Chondrocyte (in vitro differentiated cells): ENCODE data around the gene ACSF2. TPM values are rescaled to one million over a fixed set of nuclear protein-coding genes. Genes with fewer than 3 reads are reported as not detected.

Experiments used
- DNase-seq: peaks from one replicate; pipeline ENCODE4 v3.0.0; 2021; ENCODE audit warnings: mixed read lengths, low spot score
- H3K27ac Mint-ChIP-seq: one replicate; pipeline ENCODE4 v1.8.0; 2021; ENCODE audit warnings: mild to moderate bottlenecking, moderate library complexity, mixed read lengths; ENCODE audit not compliant: unreplicated experiment
- H3K27me3 Mint-ChIP-seq: 2 replicates; pipeline ENCODE4 v1.8.0; 2021; ENCODE audit warnings: low read depth, mixed read lengths
- H3K36me3 Mint-ChIP-seq: 2 replicates; pipeline ENCODE4 v1.8.0; 2021; ENCODE audit warnings: low read depth, mixed read lengths
- H3K4me1 Mint-ChIP-seq: 2 replicates; pipeline ENCODE4 v1.8.0; 2021; ENCODE audit warnings: low read depth, mild to moderate bottlenecking, mixed read lengths
- H3K4me3 Mint-ChIP-seq: one replicate; pipeline ENCODE4 v1.8.0; 2021; ENCODE audit warnings: mild to moderate bottlenecking, moderate library complexity, mixed read lengths; ENCODE audit not compliant: unreplicated experiment
- H3K9me3 Mint-ChIP-seq: 2 replicates; pipeline ENCODE4 v1.8.0; 2021; ENCODE audit warnings: low read depth, mixed read lengths
- CTCF ChIP-seq: fragments of 200-600 bp; sonication (generic); IDR thresholded peaks from 2 replicates; pipeline ENCODE4 v1.5.0; 2021; ENCODE audit warnings: antibody characterized with exemption, mild to moderate bottlenecking, moderate library complexity
- total RNA-seq: library from RNA; stranded (reverse); gene quantifications from 3 replicates; pipeline ENCODE4 v1.2.1, GENCODE V29; 2021

Gene ACSF2
- total RNA-seq, 1 donor from 2014 or later, result 17.4 TPM

- no peak for DNase-seq
- Mint-ChIP-seq H3K27ac (no peak overlapping the region), H3K27me3 (no peaks in the 10 kb centered on the region), H3K4me1 (peaks cover 7% of the 10 kb centered on the region), H3K9me3 (no peaks in the 10 kb centered on the region), H3K4me3 (no peak overlapping the region), H3K36me3 (no peaks in the 10 kb centered on the region)
- TF ChIP-seq CTCF, result no peak
These were observed 97.2 kb downstream of the ACSF2 start for GRCh38 chr17:50523208-50523607.

Other genes starting within 250 kb of the ACSF2 start
- 34,852 to 36,120 TPM (median 35,333 TPM) in 3 replicates for gene COL1A1, start 224.6 kb upstream of the ACSF2 start, total RNA-seq
- gene TMEM92, start 151.8 kb upstream of the ACSF2 start, total RNA-seq, result 1.6 to 1.7 TPM (median 1.7 TPM) in 3 replicates
- gene XYLT2, start 80.1 kb upstream of the ACSF2 start, total RNA-seq, result 33.5 to 34.1 TPM (median 33.7 TPM) in 3 replicates
- gene MRPL27, start 53.0 kb upstream of the ACSF2 start, total RNA-seq, result 48.7 to 61.4 TPM (median 49.8 TPM) in 3 replicates
- gene EME1, start 53.0 kb upstream of the ACSF2 start, total RNA-seq, result 1.9 to 6.8 TPM (median 2.5 TPM) in 3 replicates
- 144 to 162 TPM (median 148 TPM) in 3 replicates for gene LRRC59, start 28.7 kb upstream of the ACSF2 start, total RNA-seq
- gene CHAD, start 42.7 kb downstream of the ACSF2 start, total RNA-seq, result 0.12 TPM in 1 of 3 replicates, not detected in the others
- 28.6 to 33.4 TPM (median 29.8 TPM) in 3 replicates for gene RSAD1, start 52.6 kb downstream of the ACSF2 start, total RNA-seq
- gene MYCBPAP, start 82.2 kb downstream of the ACSF2 start, total RNA-seq, result 0.99 to 1.2 TPM (median 1.00 TPM) in 3 replicates
- not detected in 3 replicates for gene EPN3, start 106.5 kb downstream of the ACSF2 start, total RNA-seq
- gene SPATA20, start 121.0 kb downstream of the ACSF2 start, total RNA-seq, result 51.0 to 60.1 TPM (median 51.8 TPM) in 3 replicates
- gene CACNA1G, start 134.5 kb downstream of the ACSF2 start, total RNA-seq, result 0.05 to 0.41 TPM (median 0.10 TPM) in 3 replicates
- gene ABCC3, start 208.7 kb downstream of the ACSF2 start, total RNA-seq, result 1.9 to 16.0 TPM (median 2.8 TPM) in 3 replicates